HCT116 (cell line): Measurements from ENCODE around the gene KLHL40. TPM values are rescaled to one million over a fixed set of nuclear protein-coding genes. Genes with fewer than 3 reads are reported as not detected.

Experiments
- ATAC-seq: fragments of 200-7000 bp; cut with Tn5 transposase; 2 replicates; pipeline ENCODE4 v1.9.1; 2020; ENCODE audit warnings: mild to moderate bottlenecking, moderate library complexity
- BruUV-seq: library from RNA; stranded (reverse); fragments of 400-500 nt; replicated peaks from 2 replicates; lab custom pipeline; 2021; lab: Mats Ljungman, UMichigan
- CTCF ChIA-PET: fragments of 300-600 bp; sonication (Branson Sonifier 250); formaldehyde crosslinking; loops from one replicate; lab custom pipeline; 2021; ENCODE audit warnings: antibody characterized with exemption; lab: Charles Lee
- POLR2A ChIA-PET: fragments of 300-600, 350-600 bp; sonication (Branson Sonifier 250); formaldehyde crosslinking; loops from one replicate; lab custom pipeline; 2021; ENCODE audit warnings: antibody characterized with exemption; lab: Charles Lee
- RAD21 ChIA-PET, 2 experiments: fragments of 300-600 bp; sonication (Branson Sonifier 250); formaldehyde crosslinking; loops; one replicate each; lab custom pipeline; 2023; ENCODE audit warnings: low total read pairs in 2 of 2; ENCODE audit not compliant: uncharacterized antibody in 2 of 2, unreplicated experiment in 2 of 2, low non-redundant PET in 1 of 2; lab: Charles Lee
- DNase-seq: peaks from one replicate; pipeline ENCODE4 v3.0.0-alpha.2; 2010; ENCODE audit warnings: low read depth, low spot score
- H2AFZ ChIP-seq: fragments of 200-600 bp; shearing (Covaris generic), sonication (generic); 2 replicates; pipeline ENCODE4 v1.6.1; 2017; ENCODE audit warnings: low read depth, mixed run types, mixed read lengths, antibody characterized with exemption, low read length; ENCODE audit not compliant: poor library complexity, severe bottlenecking
- H3K27ac ChIP-seq: 2 replicates; pipeline ENCODE4 v1.5.1; 2012; ENCODE audit warnings: low read depth, low read length
- H3K27me3 ChIP-seq: fragments of 200-600 bp; sonication (generic); 2 replicates; pipeline ENCODE4 v1.6.1; 2016; ENCODE audit warnings: mixed run types, low read length, mixed read lengths; ENCODE audit not compliant: insufficient read depth
- H3K36me3 ChIP-seq, 2 experiments: fragments of 200-500 bp in 1 of 2; fragments of 200-600 bp in 1 of 2; sonication (Bioruptor generic) in 1 of 2; sonication (generic) in 1 of 2; 2 replicates each; pipeline versions ENCODE4 v1.5.1 to v1.6.1; 2014 to 2016; ENCODE audit warnings: low read length in 2 of 2, inconsistent platforms in 1 of 2, mixed read lengths in 1 of 2, mixed run types in 1 of 2; ENCODE audit not compliant: insufficient read depth in 2 of 2, control insufficient read depth in 1 of 2
- H3K4me1 ChIP-seq, 2 experiments: fragments of 200-600 bp in 1 of 2; sonication (generic) in 1 of 2; 2 replicates each; pipeline versions ENCODE4 v1.5.1 to v1.6.1; 2012 to 2017; ENCODE audit warnings: low read length in 2 of 2, inconsistent platforms in 1 of 2, mild to moderate bottlenecking in 1 of 2, mixed read lengths in 1 of 2, mixed run types in 1 of 2, moderate library complexity in 1 of 2; ENCODE audit not compliant: insufficient read depth in 2 of 2, control insufficient read depth in 1 of 2
- H3K4me2 ChIP-seq: fragments of 200-600 bp; sonication (generic); 2 replicates; pipeline ENCODE4 v1.6.1; 2017; ENCODE audit warnings: mixed run types, low read length, mixed read lengths
- H3K4me3 ChIP-seq, 2 experiments: fragments of 200-600 bp in 1 of 2; sonication (generic) in 1 of 2; replicated peaks in 1 of 2; 2 replicates each; pipeline ENCODE4 v1.5.1; 2011 to 2016; ENCODE audit warnings: low read length in 2 of 2, control low read depth in 1 of 2, low read depth in 1 of 2, mild to moderate bottlenecking in 1 of 2, mixed read lengths in 1 of 2, mixed run types in 1 of 2
- H3K79me2 ChIP-seq: fragments of 200-600 bp; sonication (generic); 2 replicates; pipeline ENCODE4 v1.6.1; 2017; ENCODE audit warnings: mild to moderate bottlenecking, mixed run types, low read length, moderate library complexity, mixed read lengths; ENCODE audit not compliant: insufficient read depth
- H3K9ac ChIP-seq: fragments of 200-600 bp; sonication (generic); 2 replicates; pipeline ENCODE4 v1.6.1; 2016; ENCODE audit warnings: low read length, mixed read lengths
- H3K9me2 ChIP-seq: fragments of 200-600 bp; sonication (generic), shearing (Covaris generic); 2 replicates; pipeline ENCODE4 v1.6.1; 2017; ENCODE audit warnings: mixed run types, mild to moderate bottlenecking, moderate library complexity; ENCODE audit not compliant: insufficient read depth
- H3K9me3 ChIP-seq, 2 experiments: fragments of 200-500 bp in 1 of 2; fragments of 200-600 bp in 1 of 2; sonication (Bioruptor generic) in 1 of 2; sonication (generic) in 1 of 2; 2 replicates each; pipeline ENCODE4 v1.6.1; 2014 to 2017; ENCODE audit warnings: low read length in 2 of 2, mixed read lengths in 2 of 2, inconsistent platforms in 1 of 2, low read depth in 1 of 2, mild to moderate bottlenecking in 1 of 2, mixed run types in 1 of 2, moderate library complexity in 1 of 2; ENCODE audit not compliant: control insufficient read depth in 1 of 2, insufficient read depth in 1 of 2
- H4K20me1 ChIP-seq: fragments of 200-600 bp; sonication (generic), shearing (Covaris generic); 2 replicates; pipeline ENCODE4 v1.6.1; 2017; ENCODE audit warnings: mixed run types, mild to moderate bottlenecking, moderate library complexity; ENCODE audit not compliant: insufficient read depth
- ATF3 ChIP-seq: IDR thresholded peaks from 2 replicates; pipeline ENCODE4 v1.6.1; 2012
- CBX3 ChIP-seq: IDR thresholded peaks from 2 replicates; pipeline ENCODE4 v1.6.1; 2012; ENCODE audit warnings: low read depth
- CEBPB ChIP-seq: IDR thresholded peaks from 2 replicates; pipeline ENCODE4 v1.6.1; 2012; ENCODE audit warnings: low read depth
- EGR1 ChIP-seq: IDR thresholded peaks from 2 replicates; pipeline ENCODE4 v1.6.1; 2012; ENCODE audit warnings: low read depth
- EZH2phosphoT487 ChIP-seq: fragments of 200-600 bp; IDR thresholded peaks from 2 replicates; pipeline ENCODE4 v1.6.1; 2018; ENCODE audit warnings: antibody characterized with exemption, borderline replicate concordance
- FOSL1 ChIP-seq: IDR thresholded peaks from 2 replicates; pipeline ENCODE4 v1.6.1; 2012; ENCODE audit warnings: low read depth
- JUND ChIP-seq: IDR thresholded peaks from 2 replicates; pipeline ENCODE4 v1.6.1; 2012
- POLR2A ChIP-seq: IDR thresholded peaks from 2 replicates; pipeline ENCODE4 v1.7.0; 2011; ENCODE audit warnings: borderline replicate concordance; ENCODE audit not compliant: insufficient read depth, insufficient read length; ENCODE audit errors: extremely low read depth
- POLR2AphosphoS5 ChIP-seq: IDR thresholded peaks from 2 replicates; pipeline ENCODE4 v1.6.1; 2011; ENCODE audit warnings: mild to moderate bottlenecking, low read depth, low read length, moderate library complexity
- RAD21 ChIP-seq: IDR thresholded peaks from 2 replicates; pipeline ENCODE4 v1.6.1; 2012; ENCODE audit warnings: low read depth, mild to moderate bottlenecking
- REST ChIP-seq: IDR thresholded peaks from 2 replicates; pipeline ENCODE4 v1.6.1; 2012; ENCODE audit warnings: low read depth
- SP1 ChIP-seq: IDR thresholded peaks from 2 replicates; pipeline ENCODE4 v1.6.1; 2012; ENCODE audit warnings: low read depth
- SRF ChIP-seq: IDR thresholded peaks from 2 replicates; pipeline ENCODE4 v1.6.1; 2012; ENCODE audit warnings: low read depth
- ZBTB33 ChIP-seq: IDR thresholded peaks from 2 replicates; pipeline ENCODE4 v1.6.1; 2011; ENCODE audit warnings: mild to moderate bottlenecking, low read length, moderate library complexity; ENCODE audit not compliant: insufficient replicate concordance; ENCODE audit errors: extremely low read depth
- ZNF274 ChIP-seq: fragments of 200-500 bp; sonication (Bioruptor generic); IDR thresholded peaks from 2 replicates; pipeline ENCODE4 v1.6.1; 2014; ENCODE audit warnings: mild to moderate bottlenecking, low read depth, low read length, inconsistent platforms
- intact Hi-C: fragments of 100-400 bp; cut with micrococcal nuclease; formaldehyde crosslinking; loops from 2 replicates; pipeline ENCODE4 v1.10.0; 2022
- total RNA-seq: library from RNA; stranded (reverse); gene quantifications from one replicate; pipeline ENCODE4 v1.2.1, GENCODE V29; 2021; ENCODE audit not compliant: unreplicated experiment

KLHL40 gene
- total RNA-seq, 1 experiment from 2014 or later: not detected

GRCh38 chr3:42712688-42713372 lies 27.5 kb downstream of the KLHL40 start:
- Histone ChIP-seq H3K4me3 (no peak overlapping the region), H3K4me1 (no peaks in the 10 kb centered on the region), H3K36me3 (no peaks in the 10 kb centered on the region), H3K9ac (no peak overlapping the region), H3K27me3 (no peaks in the 10 kb centered on the region), H2AFZ (no peak overlapping the region), H3K27ac (no peak overlapping the region), H3K9me3 (no peaks in the 10 kb centered on the region), H4K20me1 (no peaks in the 10 kb centered on the region), H3K9me2 (no peaks in the 10 kb centered on the region), H3K79me2 (no peaks in the 10 kb centered on the region), H3K4me2 (no peak overlapping the region)
- CTCF ChIA-PET: no interaction called here
- POLR2A ChIA-PET: no interaction called here
- intact Hi-C loops: no loop called here
- TF ChIP-seq CEBPB: no peak
- TF ChIP-seq ATF3: no peak
- DNase-seq: no peak
- no TSS peak for BruUV-seq
- RAD21 ChIA-PET: no interaction called here
- no peak for ATAC-seq

GRCh38 chr3:42713747-42714146 lies 28.4 kb downstream of the KLHL40 start:
- Histone ChIP-seq H3K9me3 (no peaks in the 10 kb centered on the region), H3K27me3 (no peaks in the 10 kb centered on the region), H3K27ac (no peak overlapping the region), H3K4me1 (no peaks in the 10 kb centered on the region), H3K9ac (no peak overlapping the region), H3K36me3 (no peaks in the 10 kb centered on the region), H4K20me1 (no peaks in the 10 kb centered on the region), H3K4me3 (no peak overlapping the region), H3K9me2 (no peaks in the 10 kb centered on the region), H2AFZ (no peak overlapping the region), H3K4me2 (no peak overlapping the region), H3K79me2 (no peaks in the 10 kb centered on the region)
- ATAC-seq (no peak), DNase-seq (no peak)
- intact Hi-C loops: no loop called here
- no TSS peak for BruUV-seq
- POLR2A ChIA-PET: no interaction called here
- RAD21 ChIA-PET: no interaction called here
- CTCF ChIA-PET: no interaction called here
- TF ChIP-seq SRF: no peak
- no peak for TF ChIP-seq POLR2AphosphoS5
- TF ChIP-seq FOSL1: no peak
- no peak for TF ChIP-seq ZNF274
- TF ChIP-seq ZBTB33: no peak
- TF ChIP-seq REST: no peak
- TF ChIP-seq RAD21: no peak
- no peak for TF ChIP-seq SP1
- TF ChIP-seq JUND: no peak
- TF ChIP-seq CEBPB: no peak
- TF ChIP-seq EGR1: no peak
- TF ChIP-seq POLR2A: no peak
- TF ChIP-seq CBX3: no peak
- TF ChIP-seq EZH2phosphoT487: no peak
